Testis (tissue), 3 donors: Measurements from ENCODE around the gene ZSWIM6. TPM values are rescaled to one million over a fixed set of nuclear protein-coding genes. Genes with fewer than 3 reads are reported as not detected.

ENCODE experiments used
- DNase-seq: peaks from one replicate; pipeline ENCODE4 v3.0.0-alpha.2; 2019
- H3K27ac ChIP-seq, 2 donors: fragments of 200-600 bp; sonication (generic); one replicate each; pipeline ENCODE4 v1.5.1; 2019
- H3K27me3 ChIP-seq: fragments of 200-600 bp; sonication (generic); one replicate; pipeline ENCODE4 v1.5.1; 2019
- H3K36me3 ChIP-seq: fragments of 200-600 bp; sonication (generic); one replicate; pipeline ENCODE4 v1.5.1; 2017; ENCODE audit warnings: low read depth; ENCODE audit errors: missing control alignments
- H3K4me1 ChIP-seq: fragments of 200-600 bp; sonication (generic); one replicate; pipeline ENCODE4 v1.5.1; 2019
- H3K4me3 ChIP-seq, 2 donors: fragments of 200-600 bp; sonication (generic); one replicate each; pipeline ENCODE4 v1.5.1; 2017 to 2019
- H3K9me3 ChIP-seq: fragments of 200-600 bp; sonication (generic); one replicate; pipeline ENCODE4 v1.5.1; 2017
- CTCF ChIP-seq, 3 experiments: fragments of 450-650 bp in 2 of 3; fragments of 200-600 bp in 1 of 3; sonication (generic) in 1 of 3; IDR thresholded peaks; one replicate each; pipeline ENCODE4 v1.5.1; 2016 to 2019; ENCODE audit warnings: antibody characterized with exemption in 3 of 3, mild to moderate bottlenecking in 2 of 3, moderate library complexity in 1 of 3
- POLR2A ChIP-seq: fragments of 450-650 bp; IDR thresholded peaks from one replicate; pipeline ENCODE4 v1.6.1; 2017; ENCODE audit warnings: antibody characterized with exemption, mild to moderate bottlenecking, moderate library complexity
- WGBS, 2 donors: methylation state at CpG; one replicate each; pipeline ENCODE4 v1.1.5; 2018; 5-methylcytosine and 5-hydroxymethylcytosine counted together
- intact Hi-C: fragments of 100-400 bp; cut with DNase I; formaldehyde crosslinking; loops from one replicate; pipeline ENCODE4 v1.15.1; 2023; ENCODE audit warnings: low total_unique reads
- polyA plus RNA-seq: library from polyadenylated mRNA; stranded (reverse); fragments of 350-450 nt; fragmentation: Illumina TruSeq; extraction: RNeasy Lipid Tissue Mini Kit (QIAGEN cat#74804); gene quantifications from one replicate; pipeline ENCODE4 v1.2.3, GENCODE V29; 2014; ENCODE audit warnings: low read depth, low replicate concordance; ENCODE audit not compliant: insufficient read depth
- total RNA-seq, 2 donors: library from RNA; depleted of rRNA; stranded (reverse); fragments of >200 nt; gene quantifications; one replicate each; pipeline ENCODE4 v1.2.3, GENCODE V29; 2016

ZSWIM6 gene
- total and polyA plus RNA-seq, 3 donors from 2014 or later: 14.6 to 18.0 (median 16.5) TPM

GRCh38 chr5:61398440-61398839 is 66.4 kb downstream of the ZSWIM6 start:
- DNase-seq: no peak
- WGBS, 2 donors: 69 to 76% methylated on average over 4 of the region's 4 CpGs
- no peak overlapping the region for H3K27ac ChIP-seq
- no peaks in the 10 kb centered on the region for H3K36me3 ChIP-seq
- no peak overlapping the region for H3K4me3 ChIP-seq
- TF ChIP-seq CTCF (IDR thresholded peaks at IDR 0.05) (no peak), POLR2A (no peak)
- intact Hi-C loops: no loop called here
- no peaks in the 10 kb centered on the region for H3K9me3 ChIP-seq
- H3K27me3 ChIP-seq: no peaks in the 10 kb centered on the region
- no peaks in the 10 kb centered on the region for H3K4me1 ChIP-seq

- no peak for DNase-seq
- no peaks in the 10 kb centered on the region for H3K36me3 ChIP-seq
- no peak overlapping the region for H3K27ac ChIP-seq
- WGBS, 2 donors: 92 to 96% methylated on average over 5 of the region's 5 CpGs
- no peaks in the 10 kb centered on the region for H3K4me1 ChIP-seq
- H3K4me3 ChIP-seq: no peak overlapping the region
- intact Hi-C loops: no loop called here
- TF ChIP-seq CTCF (IDR thresholded peaks at IDR 0.05) (no peak), POLR2A (no peak)
- H3K9me3 ChIP-seq: no peaks in the 10 kb centered on the region
- no peaks in the 10 kb centered on the region for H3K27me3 ChIP-seq
Observed at GRCh38 chr5:61399679-61400078, 67.6 kb downstream of the ZSWIM6 start.

- no peak overlapping the region for H3K27ac ChIP-seq
- intact Hi-C loops: no loop called here
- H3K4me3 ChIP-seq: no peak overlapping the region
- H3K9me3 ChIP-seq: no peaks in the 10 kb centered on the region
- H3K4me1 ChIP-seq: no peaks in the 10 kb centered on the region
- no peaks in the 10 kb centered on the region for H3K27me3 ChIP-seq
- no peak for DNase-seq
- H3K36me3 ChIP-seq: no peaks in the 10 kb centered on the region
- TF ChIP-seq CTCF (IDR thresholded peaks at IDR 0.05) (no peak), POLR2A (no peak)
Observed at GRCh38 chr5:61401726-61402125, 69.7 kb downstream of the ZSWIM6 start.

GRCh38 chr5:61402244-61402823 is 70.3 kb downstream of the ZSWIM6 start:
- intact Hi-C loops: no loop called here
- H3K4me1 ChIP-seq: no peaks in the 10 kb centered on the region

More at GRCh38 chr5:61402244-61402823, 70.3 kb downstream of the ZSWIM6 start:
- Histone ChIP-seq H3K36me3 (no peaks in the 10 kb centered on the region), H3K4me3 (no peak overlapping the region), H3K27me3 (no peaks in the 10 kb centered on the region), H3K27ac (no peak overlapping the region), H3K9me3 (no peaks in the 10 kb centered on the region)
- no peak for TF ChIP-seq CTCF (IDR thresholded peaks at IDR 0.05)
- TF ChIP-seq POLR2A: no peak
- no peak for DNase-seq
